ENCODE measurements around the gene TTC23.
"Not testable (repeated sequence)": the region's sequence is repeated elsewhere in the genome, so short reads cannot be mapped to it uniquely, and the experiment has no call there.

TTC23 gene

DNA sequence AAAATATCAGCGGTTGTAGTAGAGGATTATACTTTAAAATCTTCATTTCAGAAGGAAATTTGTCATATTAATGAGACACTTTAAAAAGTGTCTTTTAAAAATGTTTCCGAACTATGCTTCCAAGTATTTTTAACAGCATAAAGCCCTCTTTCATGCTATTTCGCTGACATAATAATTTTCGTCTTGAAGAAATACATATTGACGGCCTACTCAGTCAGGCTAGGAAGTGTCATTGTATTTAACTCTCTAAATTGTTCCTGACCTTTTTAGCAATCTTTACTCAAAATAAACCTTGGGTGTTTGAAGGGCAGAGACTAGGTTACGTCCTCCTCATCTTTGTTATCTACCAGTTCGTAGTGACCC lies 1.1 kb upstream of the TTC23 start:
- no peak for DNase-seq

DNA sequence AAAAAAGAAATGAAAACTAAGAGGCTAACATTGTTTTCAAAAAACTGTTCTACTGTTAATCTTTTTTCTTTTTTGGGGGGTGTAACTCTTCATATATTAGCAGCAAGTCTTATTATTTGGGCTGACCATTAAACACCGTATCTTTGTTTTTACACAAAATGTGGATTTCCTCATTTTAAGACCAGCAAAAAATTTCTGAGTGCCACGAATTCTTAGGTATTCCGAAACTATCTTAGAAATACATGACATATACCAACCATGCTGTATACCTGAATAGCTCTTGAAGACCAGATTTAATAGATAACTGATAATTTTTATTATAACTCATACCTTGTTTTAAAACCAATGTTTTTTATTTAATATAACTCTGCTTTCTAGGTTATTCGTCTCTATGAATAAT lies 620 bp upstream of the TTC23 start:
- no peak for DNase-seq

- DNase-seq: no peak
Measured at GRCh38 chr15:99248000-99248715, 1.2 kb downstream of the TTC23 start.

DNA sequence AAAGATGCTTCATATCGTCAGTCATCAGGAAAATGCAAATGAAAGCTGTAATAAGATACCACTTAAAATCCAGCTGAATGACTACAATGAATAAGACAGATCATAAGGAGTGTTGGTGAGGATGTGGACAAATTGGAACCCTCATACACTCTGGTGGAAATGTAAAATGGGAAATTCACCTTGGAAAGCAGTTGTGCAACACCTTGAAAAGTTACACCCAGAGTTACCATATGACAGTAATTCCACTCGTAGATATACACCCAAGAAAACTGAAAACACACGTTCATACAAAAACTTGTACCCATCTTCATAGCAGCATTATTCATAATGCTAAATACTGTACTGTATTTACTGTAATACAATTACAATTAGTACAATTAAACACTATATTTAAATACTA lies 2.3 kb downstream of the TTC23 start:
- no peak for DNase-seq

- DNase-seq: no peak
Measured at GRCh38 chr15:99244306-99244705, 5.1 kb downstream of the TTC23 start.

DNA sequence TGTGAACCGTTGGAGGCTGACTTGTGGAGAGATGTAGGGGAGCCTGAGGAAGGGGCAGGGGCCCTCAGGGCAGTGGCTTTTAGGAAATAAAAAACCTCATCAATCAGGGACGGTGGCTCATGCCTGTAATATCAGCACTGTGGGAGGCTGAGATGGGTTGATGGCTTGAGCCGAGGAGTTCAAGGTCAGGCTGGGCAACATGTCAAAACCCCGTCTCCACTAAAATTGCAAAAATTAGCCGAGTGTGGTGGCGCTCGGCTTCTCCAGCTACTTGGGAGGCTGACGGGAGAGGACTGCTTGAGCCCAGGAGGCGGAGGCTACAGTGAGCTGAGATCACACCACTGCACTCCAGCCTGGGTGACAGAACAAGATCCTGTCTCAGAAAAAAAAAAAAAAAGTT lies 7.6 kb downstream of the TTC23 start:
- DNase-seq: no peak

DNA sequence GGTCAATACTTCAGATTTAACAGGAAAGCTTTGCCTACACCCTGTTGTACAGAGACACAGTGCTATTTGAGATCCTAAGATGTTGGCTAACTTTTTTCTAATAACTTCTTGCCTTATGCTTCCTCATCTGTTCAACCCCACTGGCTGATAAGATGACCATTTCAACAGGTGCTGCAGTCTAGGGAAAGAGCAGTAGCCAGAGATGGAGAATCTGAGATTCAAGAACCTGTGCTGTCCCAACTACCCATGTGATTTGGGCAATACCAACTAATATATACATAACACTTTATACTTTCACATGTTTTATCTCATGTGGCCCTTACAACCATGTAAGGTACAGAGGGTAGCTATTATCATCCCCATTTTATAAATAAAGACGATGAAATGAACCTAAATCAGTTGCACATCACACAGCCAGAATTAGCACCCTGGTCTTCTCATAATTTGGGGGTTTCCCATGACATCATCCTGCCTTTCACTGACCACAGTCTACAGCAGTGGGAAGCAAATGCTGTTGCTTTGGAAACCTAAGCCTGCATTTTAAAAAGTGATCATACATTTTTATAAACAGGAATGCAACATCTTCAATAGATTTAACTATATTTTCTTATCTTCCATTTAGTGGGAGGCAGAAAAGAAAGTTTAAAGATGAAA lies 9.7 kb downstream of the TTC23 start:
- DNase-seq: no peak

DNA sequence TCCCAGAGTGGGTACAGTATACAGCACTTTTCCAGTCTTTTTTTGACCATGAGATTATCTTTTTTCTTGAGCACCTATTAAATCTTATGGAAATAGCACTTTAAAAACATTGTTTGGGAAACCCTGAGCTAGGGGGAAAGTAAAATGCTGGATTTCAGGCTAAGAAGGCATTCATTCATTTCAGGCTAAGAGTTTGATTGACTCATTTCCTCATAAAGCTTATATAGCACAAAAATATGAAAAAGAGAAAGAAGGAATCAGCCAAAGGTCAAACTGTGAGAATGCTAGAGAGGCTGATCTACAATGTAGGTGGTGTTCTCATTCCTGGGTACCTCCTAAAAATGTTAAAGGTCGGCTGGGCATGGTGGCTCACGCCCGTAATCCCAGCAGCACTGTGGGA lies 10.5 kb downstream of the TTC23 start:
- DNase-seq: no peak

GRCh38 chr15:99234160-99234559 lies 15.2 kb downstream of the TTC23 start:
- not testable (repeated sequence) for DNase-seq

- no peak for DNase-seq
Measured at GRCh38 chr15:99232740-99233139, 16.6 kb downstream of the TTC23 start.

DNA sequence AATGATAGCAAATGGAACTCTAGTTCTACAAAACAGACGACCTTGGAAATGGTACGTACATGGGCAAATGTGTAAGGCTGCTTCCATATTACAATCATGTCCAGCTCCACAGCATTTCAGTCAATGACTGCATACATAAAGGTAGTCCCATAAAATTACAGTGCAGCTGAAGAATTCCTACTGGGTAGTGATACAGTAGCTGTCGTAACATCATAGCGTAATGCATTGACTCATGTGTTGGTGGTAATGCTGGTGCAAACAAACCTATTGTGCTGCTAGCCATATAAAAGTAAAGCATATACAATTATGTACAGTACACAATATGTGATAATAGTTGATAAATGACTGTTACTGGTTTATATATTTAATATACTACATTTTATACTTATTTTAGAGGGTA lies 18.5 kb downstream of the TTC23 start:
- no peak for DNase-seq

DNA sequence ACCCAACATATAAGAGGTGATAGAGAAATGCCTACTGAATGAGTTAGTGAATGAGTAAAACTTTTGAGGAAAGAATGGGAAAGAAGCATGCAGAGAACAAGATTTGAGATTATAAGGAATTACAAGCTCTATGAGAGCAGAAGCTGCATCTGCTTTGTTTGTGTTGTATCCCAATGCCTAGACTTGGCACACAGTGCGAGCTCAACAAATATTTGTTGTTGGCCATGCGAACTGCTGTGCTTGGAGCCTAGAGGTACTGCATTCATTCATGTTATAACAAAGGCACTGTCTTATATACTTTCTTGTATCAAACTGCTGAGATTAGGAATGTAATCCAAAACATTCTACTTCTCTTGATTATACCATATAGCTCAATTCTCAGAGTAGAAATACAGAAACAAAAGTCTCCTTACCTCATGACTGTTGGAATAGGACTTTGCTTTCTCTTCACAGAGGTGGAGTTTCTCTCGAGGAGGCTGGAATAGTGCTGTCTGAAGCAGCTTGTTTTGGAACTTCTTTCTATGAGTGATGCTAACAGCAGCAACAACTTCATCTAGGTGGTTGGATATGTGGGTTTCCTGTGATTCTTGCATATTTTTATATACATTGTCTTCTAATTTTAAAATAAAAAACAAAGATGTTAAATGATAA lies 21.1 kb downstream of the TTC23 start:
- no peak for DNase-seq

GRCh38 chr15:99226802-99227201 lies 22.6 kb downstream of the TTC23 start:
- DNase-seq: no peak

DNA sequence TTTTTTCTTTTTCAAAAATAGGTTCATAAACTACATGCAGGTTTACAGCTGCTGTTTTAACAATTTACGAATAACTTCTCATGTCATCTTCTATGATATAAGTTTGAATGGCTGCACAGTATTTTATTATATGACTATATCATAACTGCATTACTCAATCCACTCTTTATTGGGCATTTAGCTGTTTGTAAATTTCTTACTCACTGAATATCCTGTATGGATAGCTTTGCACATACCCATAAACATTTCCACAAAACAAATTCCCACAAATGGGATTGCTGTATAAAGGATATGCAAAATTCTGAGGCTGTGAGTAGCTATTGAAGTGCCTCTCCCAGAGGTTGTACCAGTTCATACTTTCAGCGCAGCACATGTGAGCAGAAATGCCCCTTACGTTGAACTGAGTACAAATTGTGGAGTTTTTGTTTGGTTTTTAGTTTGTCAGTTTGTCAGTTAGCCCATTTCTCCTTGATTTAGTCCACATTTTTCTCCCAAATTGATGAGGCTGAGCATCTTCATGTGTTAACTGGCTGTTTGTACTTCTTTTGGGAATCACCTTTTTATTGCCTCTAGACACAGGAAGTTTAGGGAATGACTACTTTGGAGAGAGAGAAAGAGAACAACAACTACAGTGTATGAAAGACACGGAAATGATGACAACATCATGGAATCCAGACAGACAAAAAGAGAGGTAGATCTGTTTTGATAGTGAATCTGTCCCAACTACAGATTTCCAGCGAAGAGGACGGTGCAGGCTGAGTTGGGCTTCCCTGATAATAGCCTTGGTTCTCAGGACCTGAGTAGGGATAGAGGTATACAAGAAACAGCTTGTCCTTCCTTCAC lies 24.8 kb downstream of the TTC23 start:
- DNase-seq: no peak

DNA sequence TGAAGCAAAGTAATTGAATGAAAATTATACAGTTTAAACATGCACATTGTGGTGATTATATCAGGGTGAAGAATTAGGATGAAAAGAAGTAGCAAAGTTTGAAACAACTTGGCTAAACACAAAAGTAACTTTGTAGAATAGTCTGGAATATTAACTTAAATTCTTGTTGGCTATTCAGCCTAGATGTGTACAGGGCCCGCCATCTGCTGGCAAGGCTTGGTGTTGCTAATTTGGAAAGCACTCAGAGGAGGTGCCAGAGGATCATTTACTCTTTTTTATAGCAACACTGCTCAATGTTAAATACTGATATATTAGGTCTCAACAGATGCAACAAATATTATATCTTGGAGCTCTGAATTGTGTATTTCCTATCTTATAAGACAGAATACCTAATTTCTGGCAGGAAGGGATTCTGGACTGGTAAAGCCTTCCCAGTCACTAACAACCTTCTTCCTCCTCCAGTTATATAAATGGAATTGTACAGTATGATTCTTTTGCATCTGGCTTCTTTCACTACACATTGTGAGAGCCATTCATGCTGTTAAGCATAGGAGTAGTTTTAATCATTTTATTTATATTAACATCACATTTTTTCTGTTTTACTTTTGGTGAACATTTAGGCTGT lies 36.1 kb downstream of the TTC23 start:
- peak; percentile 22 for DNase-seq

DNA sequence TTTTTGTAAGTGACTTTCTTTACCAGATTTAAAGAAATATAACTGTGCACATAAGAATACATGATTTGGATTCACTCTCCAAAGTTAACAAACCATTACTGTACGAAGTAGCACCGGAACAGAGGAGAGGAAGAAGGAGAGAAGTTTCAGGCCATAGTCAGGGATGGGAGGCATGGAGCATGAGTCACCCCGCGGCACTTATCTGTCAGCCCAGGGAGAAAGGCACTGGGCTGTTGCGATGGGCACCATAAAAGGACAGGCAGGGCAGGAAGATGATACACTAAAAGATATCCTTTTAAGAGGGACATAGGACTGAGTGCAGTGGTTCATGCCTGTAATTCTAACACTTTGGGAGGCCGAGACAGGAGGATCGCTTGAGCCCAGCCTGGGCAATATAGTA lies 37.0 kb downstream of the TTC23 start:
- DNase-seq: no peak

DNA sequence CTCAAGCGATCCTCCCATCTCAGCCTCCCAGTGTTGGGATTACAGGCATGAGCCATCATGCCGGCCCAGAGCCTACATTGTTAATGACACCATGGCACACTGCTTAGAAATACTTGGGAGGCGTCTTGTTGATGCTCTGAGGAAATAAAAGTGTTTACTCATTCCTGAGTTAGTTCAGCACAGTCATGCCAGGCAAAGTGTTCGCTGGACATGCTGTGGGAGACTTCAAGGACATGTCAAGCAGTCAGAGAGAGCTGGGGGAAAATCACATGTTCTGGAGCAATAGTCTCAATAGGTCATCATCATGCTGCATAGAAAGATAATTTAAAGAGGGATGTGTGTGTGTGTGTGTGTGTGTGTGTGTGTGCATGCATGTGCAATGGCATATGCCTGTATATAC lies 37.5 kb downstream of the TTC23 start:
- no peak for DNase-seq

DNA sequence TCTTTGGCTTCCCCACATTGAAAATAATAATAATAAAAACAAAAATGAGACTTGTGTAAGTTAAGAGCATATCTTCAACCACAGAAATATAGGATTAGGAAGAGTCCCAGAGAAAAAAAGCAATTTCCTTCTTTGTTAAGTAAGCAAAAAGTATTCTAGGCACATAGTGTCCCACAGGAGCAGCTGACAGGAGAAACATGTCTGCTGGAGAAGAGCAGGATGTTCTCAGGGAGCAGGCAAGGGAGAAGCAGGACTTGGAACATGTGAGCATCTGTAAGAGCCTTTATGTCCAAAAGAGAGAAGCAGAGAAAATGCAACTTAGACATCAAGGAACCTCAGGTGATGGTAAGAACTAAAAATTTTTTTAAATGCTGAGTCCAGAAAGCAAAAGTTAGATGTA lies 39.0 kb downstream of the TTC23 start:
- DNase-seq: no peak

DNA sequence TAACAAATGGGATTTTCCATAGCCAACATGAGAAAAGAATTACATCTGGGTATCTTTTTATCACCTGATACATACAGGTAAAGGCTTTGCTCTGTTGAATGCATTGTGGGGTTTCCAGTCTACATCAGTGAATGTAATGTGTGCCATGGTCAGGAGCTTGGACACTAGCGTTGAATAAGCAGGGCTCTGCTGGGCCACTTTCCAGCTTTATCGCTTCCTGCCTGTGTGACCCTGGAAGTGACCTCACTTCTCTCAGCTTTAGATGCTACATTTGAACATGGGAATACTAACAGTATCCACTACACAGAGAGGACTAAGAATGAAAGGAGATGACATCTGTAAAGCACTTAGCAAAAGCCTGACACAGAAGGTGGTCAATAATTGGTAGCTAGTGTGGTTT lies 40.1 kb downstream of the TTC23 start:
- DNase-seq: no peak

DNA sequence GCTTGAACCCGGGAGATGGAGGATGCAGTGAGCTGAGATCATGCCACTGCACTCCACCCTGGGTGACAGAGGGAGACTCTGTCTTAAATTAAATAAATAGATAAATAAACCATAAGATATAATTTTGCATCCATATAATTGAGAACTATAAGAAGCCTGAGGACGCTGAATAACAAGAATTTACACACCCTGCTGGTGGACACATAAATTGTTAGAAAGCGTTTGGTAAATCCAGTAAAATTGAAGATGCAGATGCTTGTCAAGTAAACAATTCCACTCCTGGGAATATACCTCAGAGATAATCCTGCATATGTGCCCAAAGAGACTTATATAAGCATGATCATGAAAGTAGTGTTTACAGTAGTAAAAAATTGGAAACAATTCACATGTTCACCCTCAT lies 41.7 kb downstream of the TTC23 start:
- no peak for DNase-seq

GRCh38 chr15:99202176-99202552 lies 47.2 kb downstream of the TTC23 start:
- no peak for DNase-seq

DNA sequence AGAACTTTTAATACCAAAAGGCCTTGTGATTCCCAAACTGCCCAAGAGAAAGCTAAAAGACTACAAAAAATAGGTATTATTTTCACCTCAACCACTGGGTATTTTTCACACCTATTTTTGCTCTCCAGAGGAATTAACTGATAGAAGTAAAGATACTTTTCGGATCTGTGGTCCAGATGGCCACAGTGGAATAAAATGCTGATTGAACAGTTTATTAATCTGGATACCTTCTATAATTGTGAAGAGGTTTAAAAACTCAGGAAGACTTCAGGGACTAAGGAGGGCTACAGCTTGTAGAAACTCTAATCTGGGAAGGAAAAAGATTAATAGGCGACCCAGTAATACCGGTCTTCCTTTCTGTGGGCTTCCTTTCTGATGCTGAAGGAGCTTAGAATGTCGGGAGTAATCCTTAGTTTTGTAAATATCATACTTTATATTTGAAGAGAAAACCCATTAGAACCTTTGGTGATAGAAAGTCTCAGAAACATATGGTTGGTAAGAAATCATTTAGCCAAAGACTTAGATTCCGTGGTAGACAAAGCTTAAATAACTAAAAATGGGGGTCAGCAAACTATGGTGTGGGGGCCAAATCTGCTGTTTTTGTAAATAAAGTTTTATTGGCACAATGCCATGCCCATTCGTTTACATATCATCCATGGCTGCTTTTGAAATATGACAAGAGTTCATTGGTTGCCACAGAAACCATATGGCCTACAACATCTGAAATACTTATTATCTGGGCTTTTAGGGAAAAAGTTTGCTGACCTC lies 47.8 kb downstream of the TTC23 start:
- no peak for DNase-seq
